PC-9 (cell line): ENCODE results near the gene LIMA1.

ENCODE experiments used
- CTCF ChIP-seq: fragments of 200-600 bp; sonication (generic); conservative IDR thresholded peaks from 2 replicates; pipeline ENCODE4 v1.6.1; 2017; ENCODE audit warnings: mixed run types, antibody characterized with exemption, mild to moderate bottlenecking, moderate library complexity
- EZH2 ChIP-seq: fragments of 200-600 bp; sonication (generic); IDR thresholded peaks from 2 replicates; pipeline ENCODE4 v1.8.0; 2017; ENCODE audit warnings: antibody characterized with exemption, low read depth

GRCh38 chr12:50232206-50232605, 51.1 kb downstream of the LIMA1 start:
- TF ChIP-seq CTCF (no peak), EZH2 (no peak)
